ENCODE data around the gene HS3ST6. TPM values are rescaled to one million over a fixed set of nuclear protein-coding genes. Genes with fewer than 3 reads are reported as not detected.

HS3ST6 gene
- total RNA-seq, 1 donor from 2014 or later = not detected

DNA sequence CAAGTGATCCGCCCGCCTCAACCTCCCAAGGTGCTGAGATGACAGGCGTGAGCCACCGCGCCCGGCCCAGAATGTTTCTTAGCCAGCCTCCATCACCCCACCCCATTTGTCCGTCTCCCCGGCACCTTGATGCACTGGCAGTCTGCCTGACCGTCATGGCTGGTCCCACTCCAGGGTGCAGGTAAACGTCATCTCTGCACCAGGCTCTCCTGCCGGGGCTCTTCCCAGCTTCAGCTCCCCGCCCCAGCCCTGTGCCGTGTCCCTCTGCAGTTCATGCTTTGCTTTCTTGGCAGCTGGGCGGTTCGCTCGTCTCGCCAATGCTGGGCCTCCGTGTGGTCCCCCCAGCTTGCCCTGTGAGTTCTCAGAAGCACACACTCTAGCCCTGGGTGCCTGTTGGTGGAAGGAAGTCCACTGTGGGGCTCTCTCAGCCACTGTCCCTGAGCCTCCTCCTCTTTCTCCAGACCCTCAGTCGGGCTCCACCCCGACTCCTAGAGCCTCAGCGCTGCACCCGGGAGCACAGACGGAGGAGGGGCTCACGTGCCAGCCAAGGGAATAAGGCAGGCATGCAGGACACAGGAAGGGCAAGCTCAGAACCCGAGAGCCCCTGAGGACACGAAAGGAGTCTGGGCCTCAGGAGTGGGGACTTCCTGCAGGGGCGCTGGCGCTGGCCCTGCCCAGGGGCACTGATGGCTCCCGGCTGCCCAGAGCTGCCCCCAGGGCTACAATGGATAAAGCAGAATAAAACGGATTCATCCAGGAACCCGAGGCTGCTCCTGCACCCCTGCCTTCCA, 12.0 kb downstream of the HS3ST6 start:
- peaks cover 6% of the 10 kb centered on the region for H3K27me3 Mint-ChIP-seq (ENCODE audit: low read depth)
- H3K4me3 Mint-ChIP-seq (ENCODE audit: unreplicated experiment) = no peak overlapping the region
- H3K9me3 Mint-ChIP-seq (ENCODE audit: low read depth) = no peaks in the 10 kb centered on the region
- TF ChIP-seq, protein P1, sequence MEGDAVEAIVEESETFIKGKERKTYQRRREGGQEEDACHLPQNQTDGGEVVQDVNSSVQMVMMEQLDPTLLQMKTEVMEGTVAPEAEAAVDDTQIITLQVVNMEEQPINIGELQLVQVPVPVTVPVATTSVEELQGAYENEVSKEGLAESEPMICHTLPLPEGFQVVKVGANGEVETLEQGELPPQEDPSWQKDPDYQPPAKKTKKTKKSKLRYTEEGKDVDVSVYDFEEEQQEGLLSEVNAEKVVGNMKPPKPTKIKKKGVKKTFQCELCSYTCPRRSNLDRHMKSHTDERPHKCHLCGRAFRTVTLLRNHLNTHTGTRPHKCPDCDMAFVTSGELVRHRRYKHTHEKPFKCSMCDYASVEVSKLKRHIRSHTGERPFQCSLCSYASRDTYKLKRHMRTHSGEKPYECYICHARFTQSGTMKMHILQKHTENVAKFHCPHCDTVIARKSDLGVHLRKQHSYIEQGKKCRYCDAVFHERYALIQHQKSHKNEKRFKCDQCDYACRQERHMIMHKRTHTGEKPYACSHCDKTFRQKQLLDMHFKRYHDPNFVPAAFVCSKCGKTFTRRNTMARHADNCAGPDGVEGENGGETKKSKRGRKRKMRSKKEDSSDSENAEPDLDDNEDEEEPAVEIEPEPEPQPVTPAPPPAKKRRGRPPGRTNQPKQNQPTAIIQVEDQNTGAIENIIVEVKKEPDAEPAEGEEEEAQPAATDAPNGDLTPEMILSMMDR (IDR thresholded peaks at IDR 0.05) = peak; percentile 12
- H3K4me1 Mint-ChIP-seq (ENCODE audit: low read depth) = peaks cover 8% of the 10 kb centered on the region
- DNase-seq (ENCODE audit: low spot score) = no peak
- H3K27ac Mint-ChIP-seq (ENCODE audit: unreplicated experiment) = no peak overlapping the region
- H3K36me3 Mint-ChIP-seq (ENCODE audit: low read depth) = no peaks in the 10 kb centered on the region

DNA sequence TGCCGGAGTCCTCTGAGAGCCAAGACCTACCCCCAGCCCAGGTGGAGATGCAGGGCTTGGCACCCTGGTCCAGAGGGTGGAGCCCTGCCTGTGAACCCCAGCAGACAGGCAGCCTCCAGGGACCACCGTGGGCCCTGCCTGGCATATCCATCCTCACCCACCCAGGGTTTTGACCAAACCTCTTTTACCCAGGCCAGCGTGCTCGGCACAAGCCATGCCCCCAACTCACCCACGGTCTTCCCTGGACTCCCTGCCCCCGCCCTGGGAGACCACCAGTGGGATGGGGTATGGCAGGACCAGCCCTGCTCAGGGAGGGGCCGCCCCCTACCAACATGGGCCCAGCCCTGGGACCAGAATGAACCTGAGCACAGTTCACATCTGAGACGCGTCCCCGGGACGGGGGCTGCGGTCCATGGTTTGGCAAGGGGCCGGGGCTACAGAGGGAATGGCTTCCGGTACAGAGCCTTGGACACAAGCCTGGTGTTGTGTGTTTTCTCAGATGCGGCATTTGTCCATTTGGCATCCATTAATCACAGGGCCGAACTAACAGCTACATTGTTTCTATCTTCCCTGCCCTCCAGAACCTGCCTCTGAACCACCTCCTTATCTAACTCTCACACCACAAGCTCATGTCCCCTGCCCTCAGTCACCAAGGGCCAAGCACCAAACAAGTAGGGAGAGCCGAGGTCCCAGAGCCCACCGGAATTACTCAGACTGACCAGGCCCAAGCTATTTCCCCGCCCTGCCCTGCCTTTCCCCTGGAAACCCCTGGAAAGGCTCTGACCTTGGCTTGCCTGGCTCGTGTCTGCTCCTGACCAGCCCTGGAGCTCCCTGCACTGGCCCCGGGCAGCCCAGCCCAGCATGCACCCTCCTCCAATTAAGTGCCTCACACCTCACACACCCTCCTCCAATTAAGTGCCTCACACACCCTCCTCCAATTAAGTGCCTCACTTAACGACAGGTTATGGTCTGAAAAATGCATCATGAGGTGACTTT, 14.1 kb downstream of the HS3ST6 start:
- no peak for DNase-seq (ENCODE audit: low spot score)
- H3K36me3 Mint-ChIP-seq (ENCODE audit: low read depth) = no peaks in the 10 kb centered on the region
- peaks cover 11% of the 10 kb centered on the region for H3K27me3 Mint-ChIP-seq (ENCODE audit: low read depth)
- H3K27ac Mint-ChIP-seq (ENCODE audit: unreplicated experiment) = no peak overlapping the region
- TF ChIP-seq, protein P1 (IDR thresholded peaks at IDR 0.05) = no peak
- peaks cover 8% of the 10 kb centered on the region for H3K4me1 Mint-ChIP-seq (ENCODE audit: low read depth)
- H3K4me3 Mint-ChIP-seq (ENCODE audit: unreplicated experiment) = no peak overlapping the region
- no peaks in the 10 kb centered on the region for H3K9me3 Mint-ChIP-seq (ENCODE audit: low read depth)

DNA sequence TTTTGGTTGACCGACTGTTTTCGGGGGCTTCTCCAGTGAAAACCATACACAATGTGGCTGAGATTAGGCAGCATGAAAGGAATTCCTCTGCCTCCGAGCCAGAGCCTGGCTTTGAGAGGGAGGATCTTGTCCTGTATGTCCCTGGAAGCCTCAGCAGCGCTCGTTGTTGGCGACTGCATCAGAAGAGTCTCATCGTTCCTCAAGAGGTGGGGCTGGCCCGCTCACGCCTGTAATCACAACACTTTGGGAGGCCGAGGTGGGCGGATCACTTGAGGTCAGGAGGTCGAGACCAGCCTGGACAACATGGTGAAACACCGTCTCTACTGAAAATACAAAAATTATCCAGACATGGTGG, 15.0 kb downstream of the HS3ST6 start:
- TF ChIP-seq, protein P1 (IDR thresholded peaks at IDR 0.05) = no peak

DNA sequence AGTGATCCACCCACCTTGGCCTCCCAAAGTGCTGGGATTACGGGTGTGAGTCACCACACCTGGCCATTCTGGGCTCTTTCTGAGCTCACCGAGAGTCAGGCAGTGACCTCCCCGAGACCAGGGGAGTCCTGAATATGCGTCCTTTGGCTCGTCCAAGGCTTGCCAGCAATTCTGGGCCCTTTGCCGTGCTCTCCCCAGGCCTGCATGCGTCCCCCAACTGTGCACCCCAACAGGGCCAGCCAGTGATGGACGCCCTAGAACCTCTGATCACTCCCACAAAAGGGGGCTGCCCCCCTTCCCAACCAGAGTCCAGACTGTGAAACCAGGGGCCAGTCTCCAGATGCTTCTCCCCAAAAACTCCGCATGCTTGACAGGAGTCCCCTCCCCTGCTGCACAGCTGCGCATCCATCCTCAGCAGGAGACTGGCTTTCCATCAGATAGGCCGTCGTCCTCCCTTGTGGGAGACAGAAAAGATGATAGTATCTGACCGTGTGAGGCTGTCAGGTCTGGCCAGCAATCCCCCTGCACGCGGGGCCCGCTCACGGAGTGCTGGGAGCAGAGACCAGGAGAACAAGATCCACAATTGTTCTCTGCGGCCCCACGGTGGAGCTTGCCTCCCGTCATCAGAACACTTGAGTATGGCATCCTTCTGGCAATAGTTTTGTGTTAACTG, 15.5 kb downstream of the HS3ST6 start:
- Mint-ChIP-seq H3K27ac (ENCODE audit: unreplicated experiment) (no peak overlapping the region), H3K9me3 (ENCODE audit: low read depth) (no peaks in the 10 kb centered on the region), H3K4me1 (ENCODE audit: low read depth) (peaks cover 8% of the 10 kb centered on the region), H3K4me3 (ENCODE audit: unreplicated experiment) (no peak overlapping the region), H3K36me3 (ENCODE audit: low read depth) (no peaks in the 10 kb centered on the region), H3K27me3 (ENCODE audit: low read depth) (peaks cover 17% of the 10 kb centered on the region)
- TF ChIP-seq, protein P1 (IDR thresholded peaks at IDR 0.05) = no peak
- DNase-seq (ENCODE audit: low spot score) = no peak

More for the DNA sequence above, 15.0 kb downstream of the HS3ST6 start:
- H3K27me3 Mint-ChIP-seq (ENCODE audit: low read depth) = peaks cover 15% of the 10 kb centered on the region
- peaks cover 8% of the 10 kb centered on the region for H3K4me1 Mint-ChIP-seq (ENCODE audit: low read depth)
- no peak overlapping the region for H3K27ac Mint-ChIP-seq (ENCODE audit: unreplicated experiment)
- H3K4me3 Mint-ChIP-seq (ENCODE audit: unreplicated experiment) = no peak overlapping the region
- H3K36me3 Mint-ChIP-seq (ENCODE audit: low read depth) = no peaks in the 10 kb centered on the region
- DNase-seq (ENCODE audit: low spot score) = no peak
- no peaks in the 10 kb centered on the region for H3K9me3 Mint-ChIP-seq (ENCODE audit: low read depth)

DNA sequence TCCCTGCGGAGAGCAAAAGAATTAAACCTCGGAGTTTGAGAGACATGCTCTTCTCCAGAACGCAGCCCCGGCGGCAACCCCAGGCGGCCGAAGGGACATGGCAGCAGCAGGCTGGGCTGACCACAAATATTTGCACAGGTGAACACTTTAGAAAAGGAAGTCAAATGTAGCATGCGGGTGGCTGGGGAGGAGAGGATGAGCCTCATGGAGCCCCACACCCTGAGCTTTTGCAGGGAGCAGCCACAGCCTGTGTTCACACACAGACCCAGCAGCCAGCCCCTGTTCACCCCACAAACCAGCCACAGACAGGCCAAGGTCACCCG, 17.8 kb downstream of the HS3ST6 start:
- TF ChIP-seq, protein P1 (IDR thresholded peaks at IDR 0.05) = no peak
- H3K9me3 Mint-ChIP-seq (ENCODE audit: low read depth) = no peaks in the 10 kb centered on the region
- H3K27ac Mint-ChIP-seq (ENCODE audit: unreplicated experiment) = no peak overlapping the region
- H3K27me3 Mint-ChIP-seq (ENCODE audit: low read depth) = peaks cover 25% of the 10 kb centered on the region
- no peak overlapping the region for H3K4me3 Mint-ChIP-seq (ENCODE audit: unreplicated experiment)
- DNase-seq (ENCODE audit: low spot score) = no peak
- H3K36me3 Mint-ChIP-seq (ENCODE audit: low read depth) = no peaks in the 10 kb centered on the region
- no peaks in the 10 kb centered on the region for H3K4me1 Mint-ChIP-seq (ENCODE audit: low read depth)

Data from chondrocyte (in vitro differentiated cells).